Liver (tissue), 9 donors: ENCODE measurements around the gene PTCD2. TPM values are rescaled to one million over a fixed set of nuclear protein-coding genes. Genes with fewer than 3 reads are reported as not detected.

Source experiments
- DNase-seq: peaks from one replicate; pipeline ENCODE4 v3.0.0-alpha.2; 2017; ENCODE audit warnings: low spot score
- H3K27ac ChIP-seq, 2 donors: one replicate each; pipeline ENCODE4 v1.7.0; 2013; ENCODE audit warnings: inconsistent platforms in 2 of 2, low read length in 2 of 2, control low read depth in 1 of 2, low read depth in 1 of 2, mild to moderate bottlenecking in 1 of 2
- H3K27me3 ChIP-seq, 4 donors: one replicate each; pipeline versions ENCODE4 v1.6.1 to v1.7.0; 2013; ENCODE audit warnings: low read length in 3 of 4, inconsistent platforms in 1 of 4, mild to moderate bottlenecking in 1 of 4, moderate library complexity in 1 of 4; ENCODE audit not compliant: control insufficient read depth in 4 of 4, insufficient read depth in 4 of 4
- H3K36me3 ChIP-seq, 4 donors: one replicate each; pipeline versions ENCODE4 v1.6.1 to v1.7.0; 2013; ENCODE audit warnings: low read length in 3 of 4, mild to moderate bottlenecking in 3 of 4, low read depth in 1 of 4, moderate library complexity in 1 of 4; ENCODE audit not compliant: control insufficient read depth in 4 of 4, insufficient read depth in 3 of 4
- H3K4me1 ChIP-seq, 4 donors: one replicate each; pipeline versions ENCODE4 v1.6.1 to v1.7.0; 2013; ENCODE audit warnings: low read length in 3 of 4, mild to moderate bottlenecking in 3 of 4, moderate library complexity in 1 of 4; ENCODE audit not compliant: control insufficient read depth in 4 of 4, insufficient read depth in 4 of 4
- H3K4me3 ChIP-seq, 3 donors: one replicate each; pipeline versions ENCODE4 v1.6.1 to v1.7.0; 2013; ENCODE audit warnings: low read length in 3 of 3, control low read depth in 1 of 3, low read depth in 1 of 3, mild to moderate bottlenecking in 1 of 3
- H3K9ac ChIP-seq, 2 donors: one replicate each; pipeline ENCODE4 v1.7.0; 2013; ENCODE audit warnings: low read length in 2 of 2, mild to moderate bottlenecking in 2 of 2, moderate library complexity in 2 of 2, control low read depth in 1 of 2, low read depth in 1 of 2
- H3K9me3 ChIP-seq, 4 donors: one replicate each; pipeline versions ENCODE4 v1.6.1 to v1.7.0; 2013; ENCODE audit warnings: low read length in 3 of 4; ENCODE audit not compliant: control insufficient read depth in 4 of 4
- EGR1 ChIP-seq, 2 donors: IDR thresholded peaks; 2 replicates each; pipeline ENCODE4 v1.6.1; 2016 to 2018; ENCODE audit warnings: antibody characterized with exemption in 2 of 2, low read depth in 2 of 2
- FOXA1 ChIP-seq: IDR thresholded peaks from 2 replicates; pipeline ENCODE4 v1.6.1; 2016; ENCODE audit warnings: antibody characterized with exemption
- GABPA ChIP-seq, 2 donors: IDR thresholded peaks in 1 of 2; conservative IDR thresholded peaks in 1 of 2; 2 replicates each; pipeline ENCODE4 v1.6.1; 2016; ENCODE audit warnings: antibody characterized with exemption in 2 of 2, mild to moderate bottlenecking in 1 of 2, moderate library complexity in 1 of 2
- HNF4A ChIP-seq, 2 donors: conservative IDR thresholded peaks; 2 replicates each; pipeline ENCODE4 v1.6.1; 2016; ENCODE audit warnings: antibody characterized with exemption in 2 of 2, mild to moderate bottlenecking in 2 of 2
- HNF4G ChIP-seq: IDR thresholded peaks from 2 replicates; pipeline ENCODE4 v1.6.1; 2016; ENCODE audit warnings: antibody characterized with exemption
- JUND ChIP-seq, 2 donors: IDR thresholded peaks; 2 replicates each; pipeline ENCODE4 v1.6.1; 2016; ENCODE audit warnings: antibody characterized with exemption in 2 of 2
- MAX ChIP-seq: IDR thresholded peaks from 2 replicates; pipeline ENCODE4 v1.6.1; 2016; ENCODE audit warnings: antibody characterized with exemption
- NR2F2 ChIP-seq: IDR thresholded peaks from 2 replicates; pipeline ENCODE4 v1.6.1; 2016; ENCODE audit warnings: antibody characterized with exemption
- RAD21 ChIP-seq, 2 donors: IDR thresholded peaks; 2 replicates each; pipeline ENCODE4 v1.6.1; 2016; ENCODE audit warnings: antibody characterized with exemption in 2 of 2, mild to moderate bottlenecking in 2 of 2
- RXRA ChIP-seq, 2 donors: IDR thresholded peaks; 2 replicates each; pipeline ENCODE4 v1.6.1; 2017 to 2018; ENCODE audit warnings: antibody characterized with exemption in 2 of 2, mild to moderate bottlenecking in 1 of 2
- SP1 ChIP-seq: IDR thresholded peaks from 2 replicates; pipeline ENCODE4 v1.6.1; 2018; ENCODE audit warnings: antibody characterized with exemption, mild to moderate bottlenecking
- TAF1 ChIP-seq: conservative IDR thresholded peaks from 2 replicates; pipeline ENCODE4 v1.6.1; 2016; ENCODE audit warnings: antibody characterized with exemption, mild to moderate bottlenecking
- YY1 ChIP-seq: IDR thresholded peaks from 2 replicates; pipeline ENCODE4 v1.6.1; 2016; ENCODE audit warnings: antibody characterized with exemption, mild to moderate bottlenecking
- WGBS: extraction: QIAGEN DNeasy Blood & Tissue Kit; methylation state at CpG from one replicate; pipeline ENCODE4 v1.1.7; 2013; 5-methylcytosine and 5-hydroxymethylcytosine counted together
- polyA plus RNA-seq, 2 donors: library from polyadenylated mRNA; stranded (reverse) in 1 of 2; unstranded in 1 of 2; fragments of 200-250 nt in 1 of 2; fragments of >200 nt in 1 of 2; fragmentation: Nextera tagmentation in 1 of 2; extraction: Ambion mirVana in 1 of 2; gene quantifications; one replicate each; pipeline versions ENCODE4 v1.2.1 to v1.2.3, GENCODE V29; 2013 to 2015
- total RNA-seq, 2 donors: library from RNA; depleted of rRNA; stranded (reverse); fragments of >200 nt; gene quantifications; one replicate each; pipeline ENCODE4 v1.2.3, GENCODE V29; 2014
- TF ChIP-seq, protein P1 (sequence below): IDR thresholded peaks from 2 replicates; pipeline ENCODE4 v1.6.1; 2016; ENCODE audit warnings: antibody characterized with exemption
- TF ChIP-seq, protein P2 (sequence below): IDR thresholded peaks from 2 replicates; pipeline ENCODE4 v1.6.1; 2016; ENCODE audit warnings: antibody characterized with exemption, mild to moderate bottlenecking
- TF ChIP-seq, protein P3 (sequence below): fragments of 150-350 bp; IDR thresholded peaks from 2 replicates; pipeline ENCODE4 v1.5.1; 2017; ENCODE audit warnings: improper control_type of control experiment, low read depth, low read length; ENCODE audit not compliant: missing input control
- TF ChIP-seq, protein P4 (sequence below): IDR thresholded peaks from 2 replicates; pipeline ENCODE4 v1.6.1; 2016; ENCODE audit warnings: antibody characterized with exemption
- donor health status: healthy.
- donor health status: healthy.
- donor health status: healthy.
- donor health status: healthy.
- donor health status: healthy.

Gene PTCD2
- total and polyA plus RNA-seq, 4 donors, result 4.4 to 5.9 (median 5.2) TPM

GRCh38 chr5:72326306-72326649 lies 6.1 kb downstream of the PTCD2 start:
- WGBS, result 88% methylated on average over 2 of the region's 2 CpGs
- no peak overlapping the region for H3K27ac ChIP-seq
- TF ChIP-seq HNF4G (no peak), FOXA1 (no peak), EGR1 (IDR thresholded peaks at IDR 0.05; ENCODE audit: low read depth in 2 of 2) (no peak), JUND (IDR thresholded peaks at IDR 0.05) (no peak), SP1 (no peak), HNF4A (conservative IDR thresholded peaks at IDR 0.05) (no peak), TAF1 (no peak)
- TF ChIP-seq, protein P1, sequence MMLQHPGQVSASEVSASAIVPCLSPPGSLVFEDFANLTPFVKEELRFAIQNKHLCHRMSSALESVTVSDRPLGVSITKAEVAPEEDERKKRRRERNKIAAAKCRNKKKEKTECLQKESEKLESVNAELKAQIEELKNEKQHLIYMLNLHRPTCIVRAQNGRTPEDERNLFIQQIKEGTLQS, result no peak
- TF ChIP-seq, protein P2, sequence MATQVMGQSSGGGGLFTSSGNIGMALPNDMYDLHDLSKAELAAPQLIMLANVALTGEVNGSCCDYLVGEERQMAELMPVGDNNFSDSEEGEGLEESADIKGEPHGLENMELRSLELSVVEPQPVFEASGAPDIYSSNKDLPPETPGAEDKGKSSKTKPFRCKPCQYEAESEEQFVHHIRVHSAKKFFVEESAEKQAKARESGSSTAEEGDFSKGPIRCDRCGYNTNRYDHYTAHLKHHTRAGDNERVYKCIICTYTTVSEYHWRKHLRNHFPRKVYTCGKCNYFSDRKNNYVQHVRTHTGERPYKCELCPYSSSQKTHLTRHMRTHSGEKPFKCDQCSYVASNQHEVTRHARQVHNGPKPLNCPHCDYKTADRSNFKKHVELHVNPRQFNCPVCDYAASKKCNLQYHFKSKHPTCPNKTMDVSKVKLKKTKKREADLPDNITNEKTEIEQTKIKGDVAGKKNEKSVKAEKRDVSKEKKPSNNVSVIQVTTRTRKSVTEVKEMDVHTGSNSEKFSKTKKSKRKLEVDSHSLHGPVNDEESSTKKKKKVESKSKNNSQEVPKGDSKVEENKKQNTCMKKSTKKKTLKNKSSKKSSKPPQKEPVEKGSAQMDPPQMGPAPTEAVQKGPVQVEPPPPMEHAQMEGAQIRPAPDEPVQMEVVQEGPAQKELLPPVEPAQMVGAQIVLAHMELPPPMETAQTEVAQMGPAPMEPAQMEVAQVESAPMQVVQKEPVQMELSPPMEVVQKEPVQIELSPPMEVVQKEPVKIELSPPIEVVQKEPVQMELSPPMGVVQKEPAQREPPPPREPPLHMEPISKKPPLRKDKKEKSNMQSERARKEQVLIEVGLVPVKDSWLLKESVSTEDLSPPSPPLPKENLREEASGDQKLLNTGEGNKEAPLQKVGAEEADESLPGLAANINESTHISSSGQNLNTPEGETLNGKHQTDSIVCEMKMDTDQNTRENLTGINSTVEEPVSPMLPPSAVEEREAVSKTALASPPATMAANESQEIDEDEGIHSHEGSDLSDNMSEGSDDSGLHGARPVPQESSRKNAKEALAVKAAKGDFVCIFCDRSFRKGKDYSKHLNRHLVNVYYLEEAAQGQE, result no peak
- TF ChIP-seq, protein P3, sequence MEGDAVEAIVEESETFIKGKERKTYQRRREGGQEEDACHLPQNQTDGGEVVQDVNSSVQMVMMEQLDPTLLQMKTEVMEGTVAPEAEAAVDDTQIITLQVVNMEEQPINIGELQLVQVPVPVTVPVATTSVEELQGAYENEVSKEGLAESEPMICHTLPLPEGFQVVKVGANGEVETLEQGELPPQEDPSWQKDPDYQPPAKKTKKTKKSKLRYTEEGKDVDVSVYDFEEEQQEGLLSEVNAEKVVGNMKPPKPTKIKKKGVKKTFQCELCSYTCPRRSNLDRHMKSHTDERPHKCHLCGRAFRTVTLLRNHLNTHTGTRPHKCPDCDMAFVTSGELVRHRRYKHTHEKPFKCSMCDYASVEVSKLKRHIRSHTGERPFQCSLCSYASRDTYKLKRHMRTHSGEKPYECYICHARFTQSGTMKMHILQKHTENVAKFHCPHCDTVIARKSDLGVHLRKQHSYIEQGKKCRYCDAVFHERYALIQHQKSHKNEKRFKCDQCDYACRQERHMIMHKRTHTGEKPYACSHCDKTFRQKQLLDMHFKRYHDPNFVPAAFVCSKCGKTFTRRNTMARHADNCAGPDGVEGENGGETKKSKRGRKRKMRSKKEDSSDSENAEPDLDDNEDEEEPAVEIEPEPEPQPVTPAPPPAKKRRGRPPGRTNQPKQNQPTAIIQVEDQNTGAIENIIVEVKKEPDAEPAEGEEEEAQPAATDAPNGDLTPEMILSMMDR, result no peak

DNA sequence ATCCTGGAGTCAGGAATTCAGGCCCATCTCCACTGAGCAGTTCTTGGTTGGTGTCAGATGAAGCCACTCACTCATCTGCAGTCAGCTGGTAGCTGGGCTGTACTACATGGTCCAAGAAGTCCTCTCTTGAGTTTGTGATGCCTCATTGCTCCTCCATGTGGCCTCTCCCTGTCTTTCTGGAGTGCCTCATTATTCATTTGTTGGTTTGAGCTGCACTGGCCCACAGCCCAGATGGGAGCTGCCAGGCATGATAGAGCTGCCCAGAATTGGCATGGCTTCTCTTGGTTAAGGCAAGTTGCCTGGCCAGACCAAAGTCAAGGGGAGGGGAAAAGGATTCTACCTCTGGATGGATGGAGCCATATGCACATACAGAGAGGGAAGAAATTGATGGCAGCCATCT lies 8.0 kb downstream of the PTCD2 start:
- Histone ChIP-seq H3K4me3 (no peak overlapping the region), H3K27me3 (no peaks in the 10 kb centered on the region), H3K9me3 (no peaks in the 10 kb centered on the region), H3K4me1 (no peaks in the 10 kb centered on the region), H3K9ac (no peak overlapping the region), H3K27ac (no peak overlapping the region), H3K36me3 (peaks cover 9 to 43% (median 19%) of the 10 kb centered on the region in 4 donors)
- no peak for DNase-seq
- TF ChIP-seq HNF4A (conservative IDR thresholded peaks at IDR 0.05) (peak; percentile 36 to 38), JUND (IDR thresholded peaks at IDR 0.05) (no peak), SP1 (no peak), EGR1 (IDR thresholded peaks at IDR 0.05; ENCODE audit: low read depth in 2 of 2) (no peak), YY1 (peak; percentile 66), TAF1 (no peak), NR2F2 (no peak), HNF4G (no peak), RXRA (IDR thresholded peaks at IDR 0.05) (peak in 1 of 2 donors; percentile 16), MAX (no peak), GABPA (IDR thresholded peaks at IDR 0.05 in 1 of 2, conservative IDR thresholded peaks at IDR 0.05 in 1 of 2) (no peak), FOXA1 (no peak), RAD21 (IDR thresholded peaks at IDR 0.05) (peak; percentile 24 to 51)
- TF ChIP-seq, protein P3, result no peak
- TF ChIP-seq, protein P4, sequence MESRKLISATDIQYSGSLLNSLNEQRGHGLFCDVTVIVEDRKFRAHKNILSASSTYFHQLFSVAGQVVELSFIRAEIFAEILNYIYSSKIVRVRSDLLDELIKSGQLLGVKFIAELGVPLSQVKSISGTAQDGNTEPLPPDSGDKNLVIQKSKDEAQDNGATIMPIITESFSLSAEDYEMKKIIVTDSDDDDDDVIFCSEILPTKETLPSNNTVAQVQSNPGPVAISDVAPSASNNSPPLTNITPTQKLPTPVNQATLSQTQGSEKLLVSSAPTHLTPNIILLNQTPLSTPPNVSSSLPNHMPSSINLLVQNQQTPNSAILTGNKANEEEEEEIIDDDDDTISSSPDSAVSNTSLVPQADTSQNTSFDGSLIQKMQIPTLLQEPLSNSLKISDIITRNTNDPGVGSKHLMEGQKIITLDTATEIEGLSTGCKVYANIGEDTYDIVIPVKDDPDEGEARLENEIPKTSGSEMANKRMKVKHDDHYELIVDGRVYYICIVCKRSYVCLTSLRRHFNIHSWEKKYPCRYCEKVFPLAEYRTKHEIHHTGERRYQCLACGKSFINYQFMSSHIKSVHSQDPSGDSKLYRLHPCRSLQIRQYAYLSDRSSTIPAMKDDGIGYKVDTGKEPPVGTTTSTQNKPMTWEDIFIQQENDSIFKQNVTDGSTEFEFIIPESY, result no peak
- TF ChIP-seq, protein P2, result no peak
- TF ChIP-seq, protein P1, result no peak

More at GRCh38 chr5:72326306-72326649, 6.1 kb downstream of the PTCD2 start:
- DNase-seq, result no peak
- no peaks in the 10 kb centered on the region for H3K9me3 ChIP-seq
- peaks cover 6 to 41% (median 17%) of the 10 kb centered on the region in 4 donors for H3K36me3 ChIP-seq
- H3K27me3 ChIP-seq, result no peaks in the 10 kb centered on the region
- peaks cover 0 to 2% (median 0%) of the 10 kb centered on the region in 4 donors for H3K4me1 ChIP-seq
- H3K4me3 ChIP-seq, result no peak overlapping the region
- no peak overlapping the region for H3K9ac ChIP-seq
